ENCODE results near the gene ANKRD6. TPM values are rescaled to one million over a fixed set of nuclear protein-coding genes. Genes with fewer than 3 reads are reported as not detected.

ANKRD6 gene
- total and polyA plus RNA-seq, 2 donors (not counting 3 experiments of a cell fraction or from before 2014, with no cell fraction given) = 3.4 to 9.6 TPM

GRCh38 chr6:89460713-89461112 lies 27.8 kb downstream of the ANKRD6 start:
- Histone ChIP-seq H2AFZ (ENCODE audit: low read depth, low read length) (no peak overlapping the region), H3K79me2 (ENCODE audit: control insufficient read depth, insufficient read depth, low read length) (no peaks in the 10 kb centered on the region), H3K9me1 (replicated peaks; ENCODE audit: control insufficient read depth, extremely low read depth, insufficient read depth, low read length) (no peaks in the 10 kb centered on the region), H3K9ac (replicated peaks; ENCODE audit: extremely low read depth, insufficient read depth, low read length) (no peak overlapping the region), H3K36me3 (ENCODE audit: control insufficient read depth in 2 of 2, extremely low read depth in 1 of 2, insufficient read depth in 2 of 2, low read length in 2 of 2) (no peaks in the 10 kb centered on the region), H3K4me2 (ENCODE audit: insufficient read depth, low read length) (no peak overlapping the region), H3K9me3 (replicated peaks; ENCODE audit: control insufficient read depth, insufficient read depth, low read length) (no peaks in the 10 kb centered on the region), H3K27me3 (ENCODE audit: control insufficient read depth in 2 of 2, insufficient read depth in 2 of 2, low read length in 2 of 2) (no peaks in the 10 kb centered on the region), H3K4me1 (ENCODE audit: control insufficient read depth, extremely low read depth, insufficient read depth, low read length) (no peaks in the 10 kb centered on the region), H3K4me3 (replicated peaks in 1 of 3; ENCODE audit: insufficient read depth in 1 of 3, low read depth in 1 of 3, low read length in 3 of 3) (no peak overlapping the region), H3K27ac (ENCODE audit: insufficient read depth, low read depth, low read length) (no peak overlapping the region), H4K20me1 (replicated peaks; ENCODE audit: control insufficient read depth, extremely low read depth, insufficient read depth, low read length) (no peaks in the 10 kb centered on the region)
- no peak for TF ChIP-seq FOS (IDR thresholded peaks at IDR 0.05; ENCODE audit: borderline replicate concordance, insufficient read depth, low read length)
- TF ChIP-seq, protein P1, sequence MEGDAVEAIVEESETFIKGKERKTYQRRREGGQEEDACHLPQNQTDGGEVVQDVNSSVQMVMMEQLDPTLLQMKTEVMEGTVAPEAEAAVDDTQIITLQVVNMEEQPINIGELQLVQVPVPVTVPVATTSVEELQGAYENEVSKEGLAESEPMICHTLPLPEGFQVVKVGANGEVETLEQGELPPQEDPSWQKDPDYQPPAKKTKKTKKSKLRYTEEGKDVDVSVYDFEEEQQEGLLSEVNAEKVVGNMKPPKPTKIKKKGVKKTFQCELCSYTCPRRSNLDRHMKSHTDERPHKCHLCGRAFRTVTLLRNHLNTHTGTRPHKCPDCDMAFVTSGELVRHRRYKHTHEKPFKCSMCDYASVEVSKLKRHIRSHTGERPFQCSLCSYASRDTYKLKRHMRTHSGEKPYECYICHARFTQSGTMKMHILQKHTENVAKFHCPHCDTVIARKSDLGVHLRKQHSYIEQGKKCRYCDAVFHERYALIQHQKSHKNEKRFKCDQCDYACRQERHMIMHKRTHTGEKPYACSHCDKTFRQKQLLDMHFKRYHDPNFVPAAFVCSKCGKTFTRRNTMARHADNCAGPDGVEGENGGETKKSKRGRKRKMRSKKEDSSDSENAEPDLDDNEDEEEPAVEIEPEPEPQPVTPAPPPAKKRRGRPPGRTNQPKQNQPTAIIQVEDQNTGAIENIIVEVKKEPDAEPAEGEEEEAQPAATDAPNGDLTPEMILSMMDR (IDR thresholded peaks at IDR 0.05; ENCODE audit: extremely low read depth in 1 of 2, insufficient read depth in 1 of 2, low read depth in 1 of 2, low read length in 2 of 2) = no peak
- TF ChIP-seq MYC (IDR thresholded peaks at IDR 0.05; ENCODE audit: low read depth, low read length) = no peak
- no peak for TF ChIP-seq JUN (IDR thresholded peaks at IDR 0.05; ENCODE audit: borderline replicate concordance, insufficient read depth, insufficient read length, low read depth)
- TF ChIP-seq POLR2A (IDR thresholded peaks at IDR 0.05; ENCODE audit: low read depth, low read length) = no peak
- TF ChIP-seq POLR2AphosphoS5 (IDR thresholded peaks at IDR 0.05; ENCODE audit: insufficient read depth, low read depth, low read length) = no peak
- no peak for TF ChIP-seq MAX (IDR thresholded peaks at IDR 0.05; ENCODE audit: insufficient read depth, insufficient read length)
- no peak for TF ChIP-seq EZH2 (IDR thresholded peaks at IDR 0.05; ENCODE audit: borderline replicate concordance, low read depth, low read length, severe bottlenecking)
- TF ChIP-seq GATA2 (IDR thresholded peaks at IDR 0.05; ENCODE audit: insufficient read depth, insufficient read length, low read depth, low read length) = no peak
- ChIA-PET POLR2A (no interaction called here), CTCF (no interaction called here)
- no TSS peak for BruUV-seq (replicated peaks)
- dilution Hi-C loops (cut with MboI; ENCODE audit: extremely low pct_ligation_motif_present, low sequenced_read_pairs) = no loop called here
- FAIRE-seq (no peak), DNase-seq (ENCODE audit: low read depth, low spot score) (no peak)
- intact Hi-C loops (cut with micrococcal nuclease) = no loop called here
